ENCODE data around the gene TIAM1.

TIAM1 gene

DNA sequence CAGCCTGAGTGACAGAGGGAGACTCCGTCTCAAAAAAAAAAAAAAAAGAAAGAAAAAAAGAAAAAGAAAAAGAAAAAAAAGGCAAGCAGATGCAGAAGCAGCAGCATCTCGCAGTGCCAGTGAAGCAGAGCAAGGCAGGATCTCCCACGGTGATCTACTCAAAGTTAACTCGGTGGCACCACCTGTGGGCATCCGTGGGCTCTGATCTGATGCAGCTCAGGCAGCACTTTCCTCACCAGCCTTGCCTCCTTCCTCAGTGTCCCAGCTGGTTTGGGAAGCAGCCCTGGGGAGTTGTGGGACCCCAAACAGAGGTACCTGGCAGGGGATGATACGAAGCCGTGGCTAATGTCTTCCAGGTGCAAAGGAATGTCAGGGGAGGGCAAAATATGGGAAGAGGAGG, 201.5 kb downstream of the TIAM1 start:
- no peaks in the 10 kb centered on the region for H3K27me3 ChIP-seq (ENCODE audit: insufficient read depth, poor library complexity, severe bottlenecking)
- no peaks in the 10 kb centered on the region for H3K36me3 ChIP-seq (ENCODE audit: low read depth)
- TF ChIP-seq, protein P1, sequence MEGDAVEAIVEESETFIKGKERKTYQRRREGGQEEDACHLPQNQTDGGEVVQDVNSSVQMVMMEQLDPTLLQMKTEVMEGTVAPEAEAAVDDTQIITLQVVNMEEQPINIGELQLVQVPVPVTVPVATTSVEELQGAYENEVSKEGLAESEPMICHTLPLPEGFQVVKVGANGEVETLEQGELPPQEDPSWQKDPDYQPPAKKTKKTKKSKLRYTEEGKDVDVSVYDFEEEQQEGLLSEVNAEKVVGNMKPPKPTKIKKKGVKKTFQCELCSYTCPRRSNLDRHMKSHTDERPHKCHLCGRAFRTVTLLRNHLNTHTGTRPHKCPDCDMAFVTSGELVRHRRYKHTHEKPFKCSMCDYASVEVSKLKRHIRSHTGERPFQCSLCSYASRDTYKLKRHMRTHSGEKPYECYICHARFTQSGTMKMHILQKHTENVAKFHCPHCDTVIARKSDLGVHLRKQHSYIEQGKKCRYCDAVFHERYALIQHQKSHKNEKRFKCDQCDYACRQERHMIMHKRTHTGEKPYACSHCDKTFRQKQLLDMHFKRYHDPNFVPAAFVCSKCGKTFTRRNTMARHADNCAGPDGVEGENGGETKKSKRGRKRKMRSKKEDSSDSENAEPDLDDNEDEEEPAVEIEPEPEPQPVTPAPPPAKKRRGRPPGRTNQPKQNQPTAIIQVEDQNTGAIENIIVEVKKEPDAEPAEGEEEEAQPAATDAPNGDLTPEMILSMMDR (IDR thresholded peaks at IDR 0.05; ENCODE audit: poor library complexity, severe bottlenecking) = peak; percentile 12
- no peak for DNase-seq (ENCODE audit: low spot score)
- no peaks in the 10 kb centered on the region for H3K9me3 ChIP-seq (ENCODE audit: severe bottlenecking)
- no peaks in the 10 kb centered on the region for H3K4me1 ChIP-seq (ENCODE audit: insufficient read depth, poor library complexity, severe bottlenecking)
- no peak overlapping the region for H3K4me3 ChIP-seq (ENCODE audit: severe bottlenecking)
- no peak for ATAC-seq (ENCODE audit: low read depth)
- H3K27ac ChIP-seq (ENCODE audit: poor library complexity, severe bottlenecking) = no peak overlapping the region

DNA sequence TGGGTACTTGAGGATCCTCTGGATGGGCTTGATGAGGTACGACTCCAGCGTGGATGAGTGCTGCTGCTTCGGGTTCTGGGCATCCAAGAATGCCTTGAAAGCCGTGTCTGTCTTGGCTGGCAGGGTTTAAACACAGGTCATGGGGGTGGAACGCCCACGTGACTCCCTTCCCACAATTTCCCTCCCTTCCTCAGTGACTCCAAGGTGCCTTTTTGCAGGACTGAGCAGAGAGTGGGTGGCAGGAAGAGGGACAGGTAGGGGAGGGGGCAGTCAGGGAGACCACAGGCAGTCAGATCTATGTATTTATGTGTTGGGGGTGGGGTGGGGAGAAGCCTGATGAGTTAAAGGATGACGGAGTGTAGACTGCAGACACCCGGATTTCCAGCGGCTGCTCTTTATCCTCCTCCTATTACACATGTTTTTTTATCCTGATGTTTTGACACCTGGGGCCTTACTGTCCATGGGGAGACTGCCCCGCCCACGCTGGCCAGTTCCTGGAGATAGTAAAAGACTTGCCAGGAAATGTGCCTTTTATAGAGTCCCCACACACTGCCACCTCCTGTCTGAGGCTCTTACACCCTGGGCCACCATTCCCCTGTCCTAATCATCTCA, 202.6 kb downstream of the TIAM1 start:
- no peaks in the 10 kb centered on the region for H3K9me3 ChIP-seq (ENCODE audit: severe bottlenecking)
- no peaks in the 10 kb centered on the region for H3K4me1 ChIP-seq (ENCODE audit: insufficient read depth, poor library complexity, severe bottlenecking)
- no peak for ATAC-seq (ENCODE audit: low read depth)
- no peaks in the 10 kb centered on the region for H3K36me3 ChIP-seq (ENCODE audit: low read depth)
- DNase-seq (ENCODE audit: low spot score) = no peak
- no peaks in the 10 kb centered on the region for H3K27me3 ChIP-seq (ENCODE audit: insufficient read depth, poor library complexity, severe bottlenecking)
- H3K4me3 ChIP-seq (ENCODE audit: severe bottlenecking) = no peak overlapping the region
- H3K27ac ChIP-seq (ENCODE audit: poor library complexity, severe bottlenecking) = no peak overlapping the region
- TF ChIP-seq, protein P1 (IDR thresholded peaks at IDR 0.05; ENCODE audit: poor library complexity, severe bottlenecking) = no peak

DNA sequence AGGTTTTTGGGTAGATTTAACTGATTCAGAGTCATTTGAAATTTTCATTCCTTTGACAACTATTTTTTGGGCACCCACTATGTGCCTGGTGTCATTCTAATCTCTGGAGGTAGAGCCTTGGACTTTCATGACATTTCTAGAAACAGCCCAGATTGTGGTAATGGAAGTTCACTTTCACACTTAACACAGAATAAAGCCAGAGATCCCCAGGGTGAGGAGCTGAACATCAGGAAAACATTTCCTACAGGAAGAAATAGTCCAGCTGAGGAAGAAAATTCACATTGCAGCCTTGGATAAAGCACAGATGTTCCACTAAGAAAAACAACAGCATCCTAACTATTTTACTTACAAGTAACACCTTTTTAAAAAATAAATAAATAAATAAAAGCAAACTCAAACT, 203.4 kb downstream of the TIAM1 start:
- no peaks in the 10 kb centered on the region for H3K36me3 ChIP-seq (ENCODE audit: low read depth)
- TF ChIP-seq, protein P1 (IDR thresholded peaks at IDR 0.05; ENCODE audit: poor library complexity, severe bottlenecking) = no peak
- H3K4me3 ChIP-seq (ENCODE audit: severe bottlenecking) = no peak overlapping the region
- no peak for ATAC-seq (ENCODE audit: low read depth)
- no peaks in the 10 kb centered on the region for H3K9me3 ChIP-seq (ENCODE audit: severe bottlenecking)
- H3K27me3 ChIP-seq (ENCODE audit: insufficient read depth, poor library complexity, severe bottlenecking) = no peaks in the 10 kb centered on the region
- H3K27ac ChIP-seq (ENCODE audit: poor library complexity, severe bottlenecking) = no peak overlapping the region
- H3K4me1 ChIP-seq (ENCODE audit: insufficient read depth, poor library complexity, severe bottlenecking) = no peaks in the 10 kb centered on the region
- no peak for DNase-seq (ENCODE audit: low spot score)

DNA sequence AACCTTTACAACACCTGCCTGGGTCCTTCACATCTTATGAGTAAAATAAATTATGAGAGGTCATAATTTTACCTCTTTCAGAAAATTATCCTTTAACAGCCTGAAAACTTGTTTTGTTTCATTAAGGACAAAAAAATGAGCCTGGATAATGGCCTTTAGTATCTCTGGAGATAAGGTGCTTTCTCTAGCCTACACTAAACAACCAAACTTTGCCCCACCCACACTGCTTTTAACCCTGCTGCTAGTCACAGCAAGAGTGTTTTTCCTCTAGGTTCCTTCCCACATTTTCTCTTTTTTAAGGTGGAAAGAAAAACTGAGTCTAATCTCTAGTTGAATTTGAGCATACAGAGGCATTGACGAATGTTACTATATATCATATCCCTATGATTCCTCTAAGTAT, 204.0 kb downstream of the TIAM1 start:
- H3K9me3 ChIP-seq (ENCODE audit: severe bottlenecking) = no peaks in the 10 kb centered on the region
- ATAC-seq (ENCODE audit: low read depth) (no peak), DNase-seq (ENCODE audit: low spot score) (no peak)
- H3K36me3 ChIP-seq (ENCODE audit: low read depth) = no peaks in the 10 kb centered on the region
- TF ChIP-seq, protein P1 (IDR thresholded peaks at IDR 0.05; ENCODE audit: poor library complexity, severe bottlenecking) = no peak
- no peak overlapping the region for H3K27ac ChIP-seq (ENCODE audit: poor library complexity, severe bottlenecking)
- H3K4me3 ChIP-seq (ENCODE audit: severe bottlenecking) = no peak overlapping the region
- no peaks in the 10 kb centered on the region for H3K27me3 ChIP-seq (ENCODE audit: insufficient read depth, poor library complexity, severe bottlenecking)
- H3K4me1 ChIP-seq (ENCODE audit: insufficient read depth, poor library complexity, severe bottlenecking) = no peaks in the 10 kb centered on the region

DNA sequence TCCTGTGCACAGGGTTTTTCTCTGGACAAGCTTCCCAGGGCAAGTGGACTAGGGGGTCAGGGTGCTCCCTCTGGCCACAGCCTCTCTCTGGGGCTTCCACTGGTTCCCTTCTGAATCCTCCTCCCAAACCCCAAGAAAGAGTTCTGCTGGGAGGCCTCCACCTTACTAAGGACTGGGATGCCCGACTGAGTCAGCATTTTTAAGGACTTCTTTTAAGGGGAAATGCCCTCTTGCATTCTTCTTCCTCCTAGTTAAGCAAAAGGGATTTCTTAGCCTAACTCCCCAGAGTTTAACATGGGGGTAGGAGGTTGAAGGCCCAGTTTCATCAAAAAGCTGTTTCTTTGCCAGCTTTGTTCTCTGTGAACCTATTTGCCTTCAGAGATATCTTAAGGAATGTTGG, 206.1 kb downstream of the TIAM1 start:
- no peaks in the 10 kb centered on the region for H3K4me1 ChIP-seq (ENCODE audit: insufficient read depth, poor library complexity, severe bottlenecking)
- DNase-seq (ENCODE audit: low spot score) = no peak
- no peak overlapping the region for H3K4me3 ChIP-seq (ENCODE audit: severe bottlenecking)
- ATAC-seq (ENCODE audit: low read depth) = no peak
- no peaks in the 10 kb centered on the region for H3K9me3 ChIP-seq (ENCODE audit: severe bottlenecking)
- TF ChIP-seq, protein P1 (IDR thresholded peaks at IDR 0.05; ENCODE audit: poor library complexity, severe bottlenecking) = no peak
- no peak overlapping the region for H3K27ac ChIP-seq (ENCODE audit: poor library complexity, severe bottlenecking)
- H3K36me3 ChIP-seq (ENCODE audit: low read depth) = no peaks in the 10 kb centered on the region
- no peaks in the 10 kb centered on the region for H3K27me3 ChIP-seq (ENCODE audit: insufficient read depth, poor library complexity, severe bottlenecking)

All from RWPE2 (cell line).